ENCODE results near the gene HIBCH. TPM values are rescaled to one million over a fixed set of nuclear protein-coding genes. Genes with fewer than 3 reads are reported as not detected.

Gene HIBCH
- total RNA-seq, 1 donor from 2014 or later = 16.3 TPM

- Histone ChIP-seq H3K27ac (ENCODE audit: low read depth, low read length) (peak overlapping the region; percentile 19), H3K9me3 (ENCODE audit: insufficient read depth, low read depth, low read length) (no peaks in the 10 kb centered on the region), H2AFZ (ENCODE audit: low read depth, low read length) (peak overlapping the region; percentile 97), H3K4me3 (ENCODE audit: insufficient read depth, low read depth, low read length) (peak overlapping the region; percentile 77), H3K4me2 (ENCODE audit: low read length) (peak overlapping the region; percentile 96), H3K27me3 (ENCODE audit: insufficient read depth, low read length) (no peaks in the 10 kb centered on the region), H4K20me1 (ENCODE audit: insufficient read depth, low read length) (no peaks in the 10 kb centered on the region), H3K79me2 (ENCODE audit: insufficient read depth, low read length) (peaks cover 18% of the 10 kb centered on the region), H3K9ac (ENCODE audit: low read length) (peak overlapping the region; percentile 86), H3K4me1 (ENCODE audit: insufficient read depth, low read length) (peaks cover 3% of the 10 kb centered on the region), H3K36me3 (ENCODE audit: insufficient read depth, low read length) (no peaks in the 10 kb centered on the region)
- peak overlapping the region; percentile 84 for H3K4me3 Mint-ChIP-seq (ENCODE audit: unreplicated experiment)
- no peaks in the 10 kb centered on the region for H3K27me3 Mint-ChIP-seq (ENCODE audit: low read depth, unreplicated experiment)
- FAIRE-seq = no peak
- no peaks in the 10 kb centered on the region for H3K36me3 Mint-ChIP-seq (ENCODE audit: low read depth, unreplicated experiment)
- no peak for DNase-seq (ENCODE audit: low read depth)
- H3K4me1 Mint-ChIP-seq (ENCODE audit: low read depth, unreplicated experiment) = peaks cover 4% of the 10 kb centered on the region
- H3K9me3 Mint-ChIP-seq (ENCODE audit: unreplicated experiment) = no peaks in the 10 kb centered on the region
- H3K27ac Mint-ChIP-seq (ENCODE audit: unreplicated experiment) = no peak overlapping the region
- TF ChIP-seq CTCF (IDR thresholded peaks at IDR 0.05; ENCODE audit: insufficient read depth, low read depth, low read length) (peak; percentile 18), EZH2 (IDR thresholded peaks at IDR 0.05; ENCODE audit: insufficient read depth, low read length) (no peak)
These were observed 24.7 kb upstream of the HIBCH start for GRCh38 chr2:190344276-190344827.

GRCh38 chr2:190343536-190344275 lies 24.1 kb upstream of the HIBCH start, which contains the start of gene INPP1:
TSS of gene INPP1 (plus strand) at chr2:190343589. CDS start at chr2:190360103, 16,514 bp downstream.
- Histone ChIP-seq H3K27me3 (ENCODE audit: insufficient read depth, low read length) (no peaks in the 10 kb centered on the region), H3K9ac (ENCODE audit: low read length) (peak within 1 kb of the TSS; percentile 86), H3K36me3 (ENCODE audit: insufficient read depth, low read length) (no peaks in the 10 kb centered on the region), H3K4me2 (ENCODE audit: low read length) (peak within 1 kb of the TSS; percentile 96), H3K4me3 (ENCODE audit: insufficient read depth, low read depth, low read length) (peak within 1 kb of the TSS; percentile 77), H2AFZ (ENCODE audit: low read depth, low read length) (peak within 1 kb of the TSS; percentile 97), H3K27ac (ENCODE audit: low read depth, low read length) (peak within 1 kb of the TSS; percentile 65), H3K9me3 (ENCODE audit: insufficient read depth, low read depth, low read length) (no peaks in the 10 kb centered on the region), H3K79me2 (ENCODE audit: insufficient read depth, low read length) (peaks cover 18% of the 10 kb centered on the region), H4K20me1 (ENCODE audit: insufficient read depth, low read length) (no peaks in the 10 kb centered on the region), H3K4me1 (ENCODE audit: insufficient read depth, low read length) (peaks cover 3% of the 10 kb centered on the region)
- Mint-ChIP-seq H3K27ac (ENCODE audit: unreplicated experiment) (peak within 1 kb of the TSS; percentile 58), H3K36me3 (ENCODE audit: low read depth, unreplicated experiment) (no peaks in the 10 kb centered on the region), H3K9me3 (ENCODE audit: unreplicated experiment) (no peaks in the 10 kb centered on the region), H3K4me1 (ENCODE audit: low read depth, unreplicated experiment) (peaks cover 4% of the 10 kb centered on the region), H3K27me3 (ENCODE audit: low read depth, unreplicated experiment) (no peaks in the 10 kb centered on the region), H3K4me3 (ENCODE audit: unreplicated experiment) (peak within 1 kb of the TSS; percentile 89)
- DNase-seq (ENCODE audit: low read depth) = peak; percentile 45
- no peak for FAIRE-seq
- TF ChIP-seq CTCF (IDR thresholded peaks at IDR 0.05; ENCODE audit: insufficient read depth, low read depth, low read length) (no peak), EZH2 (IDR thresholded peaks at IDR 0.05; ENCODE audit: insufficient read depth, low read length) (no peak)

Measured in astrocyte (in vitro differentiated cells and primary cell).